Iris pigment epithelial cell (primary cell): Measurements from ENCODE around the gene C20orf202.
A peak's percentile ranks its signal among the peaks of the same experiment; 100 is the strongest.

Experiments
- DNase-seq: peaks from one replicate; pipeline ENCODE4 v3.0.0-alpha.2; 2011; ENCODE audit warnings: low read depth

Gene C20orf202

DNA sequence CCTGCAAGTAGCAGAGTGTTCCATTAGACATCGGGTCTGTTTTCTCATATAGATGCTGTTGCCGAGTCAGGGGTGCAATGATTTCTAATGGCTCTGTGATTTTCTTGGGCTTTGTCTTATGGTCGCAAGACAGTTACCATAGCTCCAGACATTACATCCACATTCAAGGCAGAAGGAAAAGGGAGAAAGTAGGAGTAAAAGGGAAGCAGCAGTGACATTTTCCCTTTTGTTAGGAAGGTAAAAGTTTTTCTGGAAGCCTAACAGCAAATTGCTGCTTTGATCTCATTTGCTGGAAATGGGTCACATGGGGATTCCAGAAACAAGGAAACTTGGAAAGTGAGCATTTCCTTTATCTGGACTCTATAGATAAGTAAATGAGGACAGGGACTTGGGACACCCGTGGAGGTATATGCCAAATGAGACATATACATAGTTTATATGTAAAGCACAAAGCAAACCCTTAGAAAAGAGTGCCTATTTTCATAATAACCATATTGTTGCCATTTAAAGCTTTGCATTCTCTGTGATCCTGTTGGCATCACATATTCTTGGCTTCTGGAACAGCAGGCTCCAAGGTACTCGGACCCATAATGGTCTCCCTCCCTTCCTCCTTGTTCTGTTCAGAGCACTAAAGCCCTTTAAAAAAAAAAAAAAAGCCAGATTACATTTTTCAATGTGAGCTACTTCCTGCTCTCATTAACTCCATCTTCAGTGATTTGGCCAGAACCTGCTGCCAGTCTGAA, at the start of gene C20orf202:
C20orf202 (plus strand) TSS at position 693 of the 743 bp plus-strand sequence. CDS start 132 bp downstream, outside the sequence.
- no peak for DNase-seq

- no peak for DNase-seq
Measured at GRCh38 chr20:1154226-1154625, 49.0 kb upstream of the C20orf202 start.

- no peak for DNase-seq
Measured at GRCh38 chr20:1154691-1155090, 48.6 kb upstream of the C20orf202 start.

DNA sequence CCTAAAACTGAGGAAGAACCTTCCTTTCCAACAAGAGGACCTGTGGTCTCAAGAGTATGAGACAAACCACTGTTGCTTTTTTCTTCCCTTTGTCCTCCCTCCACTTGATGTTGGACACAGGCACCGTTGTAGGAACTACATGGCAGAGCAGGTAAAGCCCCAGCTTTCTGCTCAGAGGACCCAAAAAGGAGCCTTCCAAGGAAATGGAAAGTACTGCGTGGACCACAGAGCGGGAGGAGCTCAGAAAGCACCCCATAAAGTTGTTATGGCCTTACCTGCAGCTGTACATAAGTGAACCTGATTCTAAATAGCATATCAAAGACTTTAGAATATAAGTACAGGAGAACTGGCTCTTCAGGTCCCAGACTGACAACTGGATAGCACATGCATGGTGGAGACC, 47.9 kb upstream of the C20orf202 start:
- DNase-seq = no peak

DNA sequence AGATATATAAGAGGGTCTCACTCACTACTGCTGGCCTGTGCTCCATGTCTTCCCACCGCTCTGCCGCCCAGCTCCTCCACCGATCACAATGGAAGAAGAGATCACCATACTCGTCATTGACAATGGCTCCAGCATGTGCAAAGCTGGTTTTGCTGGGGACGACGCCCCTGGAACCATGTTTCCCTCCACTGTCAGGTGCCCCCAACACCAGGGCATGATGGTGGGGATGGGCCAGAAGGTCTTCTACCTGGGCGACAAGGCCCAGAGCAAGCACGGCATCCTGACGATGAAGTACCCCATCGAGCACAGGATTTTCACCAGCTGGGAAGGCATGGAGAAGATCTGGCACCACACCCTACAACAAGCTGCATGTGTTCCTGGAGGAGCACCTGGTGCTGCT, 42.8 kb upstream of the C20orf202 start:
- no peak for DNase-seq

GRCh38 chr20:1160991-1161390, 42.3 kb upstream of the C20orf202 start:
- no peak for DNase-seq

- no peak for DNase-seq
Measured at GRCh38 chr20:1163105-1163504, 40.1 kb upstream of the C20orf202 start.

DNA sequence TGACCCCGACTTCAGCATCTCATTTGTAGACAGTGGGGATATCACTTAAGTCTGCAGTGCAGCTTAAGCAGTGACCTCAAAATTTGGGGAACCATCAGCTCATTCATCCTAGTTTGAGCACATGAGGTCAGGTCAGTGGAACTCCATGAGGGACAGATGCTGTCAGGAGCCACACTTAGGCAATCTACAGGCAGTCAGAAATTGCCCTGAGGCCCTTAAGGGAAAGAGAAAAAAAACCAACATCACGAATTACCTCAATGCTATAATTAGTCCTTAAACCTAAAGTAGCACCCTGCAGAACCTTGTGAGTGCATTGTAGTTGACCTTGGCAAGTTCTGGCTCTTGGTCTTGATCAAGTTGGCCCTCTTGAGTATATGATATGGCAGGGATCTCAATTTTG, 39.6 kb upstream of the C20orf202 start:
- DNase-seq = no peak

DNA sequence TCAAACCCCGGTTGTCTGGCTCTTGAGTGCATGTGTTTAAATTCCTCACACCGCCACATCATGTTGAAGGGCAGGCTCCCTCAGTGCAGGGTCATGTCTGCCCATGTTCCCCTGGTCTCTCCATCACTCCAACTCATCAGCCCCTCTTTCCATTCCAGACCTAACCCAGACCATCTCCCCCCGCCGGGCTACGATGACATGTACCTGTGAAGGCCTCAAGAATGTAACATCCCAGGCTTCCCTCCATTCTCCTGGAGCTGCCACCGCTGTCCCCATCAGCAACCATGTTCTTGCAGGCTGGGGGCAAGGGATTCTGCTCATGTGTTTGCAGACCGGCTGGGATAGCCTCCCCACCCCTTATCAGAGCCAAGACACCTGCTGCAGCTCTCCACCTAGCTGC, 38.4 kb upstream of the C20orf202 start:
- no peak for DNase-seq

- no peak for DNase-seq
Measured at GRCh38 chr20:1165521-1165920, 37.7 kb upstream of the C20orf202 start.

DNA sequence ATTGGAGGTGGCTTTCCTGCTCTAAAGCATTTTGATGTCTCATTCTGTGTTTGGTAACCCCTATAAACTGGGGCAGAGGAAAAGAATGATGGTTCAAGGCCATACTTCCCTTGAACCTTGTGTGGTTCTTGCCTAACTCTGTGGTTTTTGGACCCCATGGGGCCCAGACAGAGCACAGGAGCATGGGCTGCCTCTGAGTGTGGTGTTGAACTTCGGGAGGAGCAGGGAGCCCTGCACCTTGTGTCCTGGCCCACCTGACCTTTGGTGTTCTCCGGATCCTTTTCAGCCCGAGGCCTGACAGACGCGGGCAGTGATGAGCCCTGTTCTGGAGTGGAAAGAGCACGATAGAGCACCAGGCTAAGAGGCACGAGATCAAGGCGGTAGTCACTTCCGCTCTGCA, 37.3 kb upstream of the C20orf202 start:
- no peak for DNase-seq

DNA sequence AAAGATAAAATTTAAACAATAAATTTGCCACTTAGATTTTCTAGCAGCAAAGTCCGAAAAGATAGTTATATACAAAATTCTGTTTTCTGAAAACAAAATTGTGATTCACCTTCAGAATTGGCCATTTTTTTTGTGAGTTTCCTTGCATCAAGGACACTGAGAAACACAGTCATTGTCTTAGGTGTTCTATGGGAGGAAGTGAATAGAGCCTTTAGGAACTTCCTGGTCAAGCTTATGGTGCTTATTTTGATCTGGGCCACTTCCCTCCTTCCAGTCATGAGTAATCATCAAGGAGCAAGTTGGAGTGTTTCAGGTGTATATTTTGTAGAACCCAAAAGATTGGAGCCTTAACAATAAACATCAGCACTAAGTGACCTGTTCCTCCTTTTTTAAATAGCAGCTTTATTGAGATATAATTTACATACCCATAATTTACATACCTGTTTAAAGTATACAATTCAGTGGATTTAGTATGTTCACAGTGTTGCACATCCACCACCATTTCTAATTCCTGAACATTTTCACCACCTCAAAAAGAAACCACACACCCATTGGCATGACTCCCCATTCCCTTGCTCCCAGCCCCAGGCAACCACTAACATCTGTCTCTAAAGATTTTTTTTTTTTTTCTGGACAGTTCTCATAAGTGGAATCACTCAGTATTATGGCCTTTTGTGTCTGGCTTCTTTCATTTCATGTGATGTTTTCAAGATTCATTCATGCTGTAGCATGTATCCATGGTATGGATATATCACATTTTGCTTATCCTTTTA, 36.1 kb upstream of the C20orf202 start:
- no peak for DNase-seq

DNA sequence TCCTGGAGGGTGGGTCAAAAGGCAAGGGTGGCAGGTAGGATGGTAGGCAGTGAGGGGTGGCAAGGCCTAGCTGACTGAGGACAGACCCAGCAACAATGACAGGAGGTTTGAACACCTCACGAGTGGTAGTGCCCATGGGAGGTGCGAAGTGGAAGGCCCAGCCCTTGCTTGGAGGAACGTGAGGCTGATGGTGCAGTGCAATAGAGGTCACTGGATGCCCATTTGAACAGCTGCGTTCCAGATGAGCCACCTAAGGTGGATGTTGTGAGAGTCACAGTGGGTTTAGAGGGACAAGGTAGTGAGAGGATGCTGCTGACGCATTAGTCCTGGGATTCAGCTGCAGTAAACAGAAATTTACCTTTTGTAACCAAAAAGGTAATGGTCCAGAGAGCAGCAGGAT, 34.0 kb upstream of the C20orf202 start:
- DNase-seq = no peak

GRCh38 chr20:1171461-1172093, 31.7 kb upstream of the C20orf202 start:
- DNase-seq = peak; percentile 26

GRCh38 chr20:1173698-1174097, 29.6 kb upstream of the C20orf202 start:
- DNase-seq = no peak

GRCh38 chr20:1174787-1175186, 28.5 kb upstream of the C20orf202 start:
- DNase-seq = no peak

GRCh38 chr20:1177680-1178079, 25.6 kb upstream of the C20orf202 start:
- DNase-seq = peak; percentile 17

GRCh38 chr20:1178103-1178502, 25.2 kb upstream of the C20orf202 start:
- no peak for DNase-seq

- DNase-seq = no peak
Measured at GRCh38 chr20:1178623-1179022, 24.6 kb upstream of the C20orf202 start.

DNA sequence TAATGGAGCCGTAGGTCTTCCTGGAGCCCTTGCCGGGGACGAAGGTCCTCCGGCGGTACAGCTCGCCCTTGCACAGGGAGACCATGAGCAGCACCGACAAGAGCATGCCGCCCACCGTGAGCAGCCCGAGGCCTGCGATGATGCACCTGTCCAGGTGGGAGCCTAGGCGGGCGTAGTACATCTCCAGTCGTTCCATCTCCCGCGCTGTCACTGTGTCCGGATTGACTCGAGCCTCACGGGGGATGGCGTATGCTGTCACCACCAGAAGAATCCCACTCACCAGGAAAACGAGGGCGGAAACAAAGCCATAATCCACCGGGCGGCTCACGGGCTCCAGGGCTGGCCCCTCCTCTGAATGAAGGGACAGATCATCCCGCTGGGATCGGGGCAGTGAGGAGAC, 22.3 kb upstream of the C20orf202 start:
- DNase-seq = no peak

DNA sequence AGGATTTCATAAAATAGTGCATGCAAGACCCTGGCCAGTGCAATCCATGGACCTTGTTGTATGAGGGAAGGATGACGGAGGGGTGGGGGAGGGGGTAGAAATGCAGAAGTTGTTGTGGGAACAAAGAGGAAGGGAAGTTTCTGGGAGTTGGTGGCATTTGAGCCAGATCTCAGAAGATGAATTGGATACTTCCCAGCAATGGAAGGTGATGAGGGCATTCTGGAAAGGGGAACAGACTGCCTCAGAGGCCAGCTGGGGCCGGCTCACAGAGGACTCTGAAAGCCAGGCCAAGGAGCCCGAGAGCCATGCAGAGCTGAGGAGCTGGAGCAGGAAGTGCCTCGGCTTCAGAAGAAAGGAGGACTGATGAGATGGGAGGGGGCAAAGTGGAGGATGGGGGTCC, 21.1 kb upstream of the C20orf202 start:
- DNase-seq = no peak

DNA sequence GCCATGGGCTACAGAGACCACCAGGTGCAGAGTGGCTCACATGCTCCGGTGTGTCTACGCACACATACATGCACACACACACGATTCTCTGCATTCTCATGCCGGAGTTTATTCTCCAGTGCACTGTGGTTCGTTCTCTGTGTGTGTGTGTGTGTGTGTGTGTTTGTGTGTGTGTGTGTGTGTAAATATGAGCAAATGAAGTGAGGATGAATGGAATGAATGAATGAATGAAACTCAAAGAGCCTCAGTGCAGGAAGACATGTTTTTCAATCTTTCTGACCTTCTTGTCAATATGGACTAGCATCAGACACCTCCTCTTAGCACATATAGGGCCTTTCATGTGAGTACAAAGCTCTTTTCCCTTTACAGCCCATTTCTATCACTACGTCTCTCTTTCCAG, 20.1 kb upstream of the C20orf202 start:
- DNase-seq = no peak

DNA sequence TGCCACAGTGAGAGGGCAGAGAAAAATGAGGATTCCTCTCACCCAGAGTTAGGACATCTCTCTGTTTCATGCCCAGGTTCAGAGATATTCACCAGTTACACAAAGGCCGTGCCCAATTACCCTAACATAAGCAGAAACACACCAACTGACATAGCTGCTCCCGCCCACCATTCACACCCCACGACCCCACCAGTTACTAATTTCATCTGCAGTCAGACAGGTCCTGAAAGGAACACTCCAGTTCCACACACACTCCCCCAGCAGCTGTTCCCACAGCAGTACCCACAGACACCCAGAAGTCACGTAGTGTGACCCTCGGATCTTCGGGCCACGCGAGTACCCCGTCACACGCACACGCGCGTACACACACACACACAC, 19.0 kb upstream of the C20orf202 start:
- DNase-seq = no peak
